ENCODE data around the gene B3GNT2. TPM values are rescaled to one million over a fixed set of nuclear protein-coding genes. Genes with fewer than 3 reads are reported as not detected.

The B3GNT2 gene
- polyA plus RNA-seq, 1 experiment = 9.4 TPM

GRCh38 chr2:62186156-62186905 lies 9.6 kb upstream of the B3GNT2 start:
- ChIA-PET POLR2A (no interaction called here), CTCF (no interaction called here)
- TF ChIP-seq, protein P1, sequence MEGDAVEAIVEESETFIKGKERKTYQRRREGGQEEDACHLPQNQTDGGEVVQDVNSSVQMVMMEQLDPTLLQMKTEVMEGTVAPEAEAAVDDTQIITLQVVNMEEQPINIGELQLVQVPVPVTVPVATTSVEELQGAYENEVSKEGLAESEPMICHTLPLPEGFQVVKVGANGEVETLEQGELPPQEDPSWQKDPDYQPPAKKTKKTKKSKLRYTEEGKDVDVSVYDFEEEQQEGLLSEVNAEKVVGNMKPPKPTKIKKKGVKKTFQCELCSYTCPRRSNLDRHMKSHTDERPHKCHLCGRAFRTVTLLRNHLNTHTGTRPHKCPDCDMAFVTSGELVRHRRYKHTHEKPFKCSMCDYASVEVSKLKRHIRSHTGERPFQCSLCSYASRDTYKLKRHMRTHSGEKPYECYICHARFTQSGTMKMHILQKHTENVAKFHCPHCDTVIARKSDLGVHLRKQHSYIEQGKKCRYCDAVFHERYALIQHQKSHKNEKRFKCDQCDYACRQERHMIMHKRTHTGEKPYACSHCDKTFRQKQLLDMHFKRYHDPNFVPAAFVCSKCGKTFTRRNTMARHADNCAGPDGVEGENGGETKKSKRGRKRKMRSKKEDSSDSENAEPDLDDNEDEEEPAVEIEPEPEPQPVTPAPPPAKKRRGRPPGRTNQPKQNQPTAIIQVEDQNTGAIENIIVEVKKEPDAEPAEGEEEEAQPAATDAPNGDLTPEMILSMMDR (IDR thresholded peaks at IDR 0.05; ENCODE audit: insufficient read depth, low read depth, low read length) = no peak

GRCh38 chr2:62187246-62187645 lies 8.7 kb upstream of the B3GNT2 start:
- CTCF ChIA-PET = no interaction called here
- DNase-seq (ENCODE audit: low read depth) = no peak

More at GRCh38 chr2:62186156-62186905, 9.6 kb upstream of the B3GNT2 start:
- H3K4me3 ChIP-seq (ENCODE audit: low read depth, low read length) = no peak overlapping the region
- H3K36me3 ChIP-seq (ENCODE audit: control insufficient read depth, insufficient read depth, low read length) = no peaks in the 10 kb centered on the region
- no peak for DNase-seq (ENCODE audit: low read depth)
- H3K27me3 ChIP-seq (ENCODE audit: control insufficient read depth, insufficient read depth, low read length) = no peaks in the 10 kb centered on the region

DNA sequence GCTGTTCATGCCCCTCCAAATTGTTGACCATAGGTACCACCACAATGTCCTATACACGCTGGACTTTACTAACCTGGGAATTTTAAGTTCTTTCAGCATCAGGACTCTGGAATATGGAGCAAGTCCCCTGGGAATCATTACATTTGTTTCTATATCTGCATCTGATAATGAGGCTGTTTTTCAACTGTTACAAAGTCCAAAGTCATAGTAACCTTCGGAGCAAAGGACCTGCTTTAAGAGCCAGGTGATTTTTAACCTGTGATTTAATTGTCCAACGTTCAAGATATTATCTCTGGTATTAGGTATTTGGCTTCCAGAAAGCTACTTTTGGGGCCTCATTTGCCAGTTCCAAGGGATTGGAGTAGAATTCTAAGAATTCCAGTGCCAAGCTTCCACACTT lies 7.5 kb upstream of the B3GNT2 start:
- H3K27me3 ChIP-seq (ENCODE audit: control insufficient read depth, insufficient read depth, low read length) = no peaks in the 10 kb centered on the region
- TF ChIP-seq, protein P1 (IDR thresholded peaks at IDR 0.05; ENCODE audit: insufficient read depth, low read depth, low read length) = no peak
- no peak overlapping the region for H3K4me3 ChIP-seq (ENCODE audit: low read depth, low read length)
- ChIA-PET POLR2A (no interaction called here), CTCF (interaction anchor here (1.0 kb wide), 1 partner anchor 223 kb away, joined by 3 read pairs; no protein-coding TSS in a partner anchor)
- DNase-seq (ENCODE audit: low read depth) = no peak
- no peaks in the 10 kb centered on the region for H3K36me3 ChIP-seq (ENCODE audit: control insufficient read depth, insufficient read depth, low read length)

More at GRCh38 chr2:62187246-62187645, 8.7 kb upstream of the B3GNT2 start:
- POLR2A ChIA-PET = no interaction called here
- Histone ChIP-seq H3K4me3 (ENCODE audit: low read depth, low read length) (no peak overlapping the region), H3K27me3 (ENCODE audit: control insufficient read depth, insufficient read depth, low read length) (no peaks in the 10 kb centered on the region), H3K36me3 (ENCODE audit: control insufficient read depth, insufficient read depth, low read length) (no peaks in the 10 kb centered on the region)
- TF ChIP-seq, protein P1 (IDR thresholded peaks at IDR 0.05; ENCODE audit: insufficient read depth, low read depth, low read length) = no peak

DNA sequence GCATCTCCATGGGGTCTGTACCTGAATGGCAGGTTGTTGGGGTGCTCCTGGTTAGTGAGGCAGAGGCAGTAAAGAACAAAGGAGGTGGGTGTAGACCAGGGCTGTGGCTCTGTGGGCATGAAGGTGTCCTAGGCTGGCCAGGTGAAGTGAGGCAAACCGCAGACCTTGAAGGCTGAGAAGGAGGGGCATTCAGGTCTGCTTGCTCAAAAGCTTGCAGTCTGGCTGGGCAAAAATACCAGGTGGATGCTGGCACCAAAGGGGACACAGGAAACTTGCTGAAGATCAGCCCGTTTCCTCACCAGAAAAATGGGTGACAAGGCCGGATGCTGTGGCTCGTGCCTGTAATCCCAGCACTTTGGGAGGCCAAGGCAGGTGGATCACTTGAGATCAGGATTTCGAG lies 6.7 kb upstream of the B3GNT2 start:
- Histone ChIP-seq H3K4me3 (ENCODE audit: low read depth, low read length) (no peak overlapping the region), H3K36me3 (ENCODE audit: control insufficient read depth, insufficient read depth, low read length) (no peaks in the 10 kb centered on the region), H3K27me3 (ENCODE audit: control insufficient read depth, insufficient read depth, low read length) (no peaks in the 10 kb centered on the region)
- TF ChIP-seq, protein P1 (IDR thresholded peaks at IDR 0.05; ENCODE audit: insufficient read depth, low read depth, low read length) = no peak
- ChIA-PET CTCF (interaction anchor here (1.0 kb wide), 1 partner anchor 223 kb away, joined by 3 read pairs; no protein-coding TSS in a partner anchor), POLR2A (no interaction called here)
- DNase-seq (ENCODE audit: low read depth) = no peak

DNA sequence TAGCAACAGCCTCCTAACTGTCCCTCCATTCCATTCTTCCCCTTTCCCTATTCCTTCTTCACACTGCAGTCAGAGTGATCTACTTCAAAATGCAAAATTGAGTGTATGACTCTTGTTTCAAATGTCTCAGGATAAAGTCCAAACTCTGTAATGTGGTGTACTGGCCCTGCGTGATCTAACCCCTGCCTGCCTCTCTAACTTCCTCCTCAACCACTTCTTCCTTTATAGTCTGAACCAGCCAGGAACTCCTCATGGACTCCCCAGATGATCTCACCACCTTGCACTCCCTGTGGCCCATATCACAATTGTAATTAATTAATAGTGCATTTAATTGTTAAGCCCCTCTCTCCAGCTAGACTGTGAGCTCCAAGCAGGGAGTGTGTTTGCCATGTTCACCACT lies 3.1 kb upstream of the B3GNT2 start:
- ChIA-PET POLR2A (no interaction called here), CTCF (no interaction called here)

More for the DNA sequence above, 3.1 kb upstream of the B3GNT2 start:
- no peak for DNase-seq (ENCODE audit: low read depth)
- H3K27me3 ChIP-seq (ENCODE audit: control insufficient read depth, insufficient read depth, low read length) = no peaks in the 10 kb centered on the region
- TF ChIP-seq, protein P1 (IDR thresholded peaks at IDR 0.05; ENCODE audit: insufficient read depth, low read depth, low read length) = no peak
- H3K4me3 ChIP-seq (ENCODE audit: low read depth, low read length) = no peak overlapping the region
- no peaks in the 10 kb centered on the region for H3K36me3 ChIP-seq (ENCODE audit: control insufficient read depth, insufficient read depth, low read length)

Data from BJ (cell line).